GM18505 (cell line): ENCODE results near the gene CCND3.

Experiments used
- ATAC-seq: cut with Tn5 transposase; IDR thresholded peaks from one replicate; pipeline ENCODE4 v1.9.1; 2021; ENCODE audit not compliant: unreplicated experiment
- POLR2A ChIP-seq: IDR thresholded peaks from 4 replicates; pipeline ENCODE4 v1.6.1; 2011; ENCODE audit warnings: borderline replicate concordance; ENCODE audit not compliant: insufficient read depth, insufficient read length; ENCODE audit errors: extremely low read depth

The CCND3 gene

DNA sequence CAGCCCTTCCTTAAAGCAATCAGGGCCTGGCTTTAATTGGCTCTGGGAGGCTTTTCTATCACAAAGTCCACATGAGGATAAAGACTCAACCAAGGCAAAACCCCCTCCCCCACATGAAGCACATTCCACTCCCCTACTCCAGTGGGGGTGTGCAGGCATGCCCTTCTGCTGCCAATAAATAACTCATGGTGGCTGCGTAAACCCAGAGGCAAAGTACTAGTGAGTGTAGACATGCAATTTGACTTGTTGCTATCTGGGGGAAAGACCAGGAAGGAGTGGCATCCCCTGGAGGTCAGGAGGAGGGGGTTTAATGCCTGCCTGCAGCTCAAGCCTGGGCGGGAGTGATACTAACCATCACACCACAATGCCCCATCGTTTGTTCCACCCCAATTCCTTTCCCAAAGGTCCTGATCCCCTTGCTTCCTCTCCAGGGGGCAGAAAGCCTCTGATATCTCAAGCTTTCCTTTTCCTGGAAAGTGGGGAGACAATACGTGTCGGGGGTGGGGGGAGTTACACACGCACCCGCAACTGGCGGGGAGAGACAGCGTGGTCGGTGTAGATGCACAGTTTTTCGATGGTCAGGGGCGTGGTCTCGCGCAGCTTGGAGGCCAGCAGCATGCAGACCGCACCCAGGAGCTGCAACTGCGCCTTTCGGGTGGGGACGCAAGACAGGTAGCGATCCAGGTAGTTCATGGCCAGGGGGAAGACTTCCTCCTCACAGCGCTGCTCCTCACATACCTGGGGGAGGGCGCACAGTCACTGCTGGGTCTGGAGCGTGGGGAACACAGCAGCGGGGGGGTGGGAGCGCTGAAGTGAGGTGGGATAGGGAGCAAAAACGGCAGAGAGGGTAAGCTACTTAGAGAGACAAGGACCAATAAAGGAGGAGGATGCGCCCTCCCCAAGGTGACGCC is 1.5 kb downstream of the CCND3 start:
- ATAC-seq: no peak
- peak; percentile 1 for TF ChIP-seq POLR2A

- TF ChIP-seq POLR2A: no peak
- no peak for ATAC-seq
Observed at GRCh38 chr6:41939176-41939847, 2.3 kb downstream of the CCND3 start.

- no peak for TF ChIP-seq POLR2A
- ATAC-seq: no peak
Observed at GRCh38 chr6:41938590-41939175, 2.9 kb downstream of the CCND3 start.

GRCh38 chr6:41937861-41938574 is 3.6 kb downstream of the CCND3 start:
- ATAC-seq: no peak
- no peak for TF ChIP-seq POLR2A

DNA sequence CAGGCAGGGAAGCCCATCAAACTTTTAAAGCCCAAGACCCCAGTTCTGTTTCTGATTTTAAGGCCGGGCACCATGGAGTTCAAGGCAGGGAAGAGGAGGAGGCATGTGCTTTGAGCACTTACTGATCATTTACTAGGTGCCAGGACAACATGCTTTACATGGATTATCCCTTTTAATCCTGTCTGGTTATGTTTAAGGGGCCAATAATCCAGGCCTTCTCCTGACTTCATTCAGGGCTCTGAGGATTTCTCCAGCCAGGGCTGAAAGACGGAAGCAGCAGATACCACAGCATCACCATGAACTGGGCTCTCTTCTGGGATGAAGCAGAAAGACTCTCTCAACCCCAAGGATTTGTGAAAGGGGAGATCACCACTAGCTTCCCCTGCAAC is 4.1 kb downstream of the CCND3 start:
- no peak for TF ChIP-seq POLR2A
- ATAC-seq: no peak

GRCh38 chr6:41936073-41936837 is 5.4 kb downstream of the CCND3 start:
- TF ChIP-seq POLR2A: no peak
- peak; percentile 48 for ATAC-seq

DNA sequence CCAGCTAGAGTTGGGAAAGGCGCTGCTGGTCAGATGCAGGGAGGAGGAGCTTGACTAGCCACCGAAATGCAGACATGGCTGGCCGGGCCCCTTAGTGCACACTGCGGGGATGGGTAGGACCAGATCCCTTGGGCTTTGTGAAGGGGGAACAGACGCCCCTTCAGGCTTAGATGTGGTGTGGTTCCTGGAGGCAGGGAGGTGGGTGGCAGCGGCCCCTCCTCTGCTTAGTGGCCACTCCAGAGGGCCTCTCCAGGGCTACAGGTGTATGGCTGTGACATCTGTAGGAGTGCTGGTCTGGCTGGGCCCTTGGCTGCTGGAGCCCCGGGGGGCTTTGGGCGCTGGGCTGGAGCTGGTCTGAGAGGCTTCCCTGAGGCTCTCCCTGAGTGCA is 5.9 kb downstream of the CCND3 start:
- TF ChIP-seq POLR2A: no peak
- no peak for ATAC-seq

DNA sequence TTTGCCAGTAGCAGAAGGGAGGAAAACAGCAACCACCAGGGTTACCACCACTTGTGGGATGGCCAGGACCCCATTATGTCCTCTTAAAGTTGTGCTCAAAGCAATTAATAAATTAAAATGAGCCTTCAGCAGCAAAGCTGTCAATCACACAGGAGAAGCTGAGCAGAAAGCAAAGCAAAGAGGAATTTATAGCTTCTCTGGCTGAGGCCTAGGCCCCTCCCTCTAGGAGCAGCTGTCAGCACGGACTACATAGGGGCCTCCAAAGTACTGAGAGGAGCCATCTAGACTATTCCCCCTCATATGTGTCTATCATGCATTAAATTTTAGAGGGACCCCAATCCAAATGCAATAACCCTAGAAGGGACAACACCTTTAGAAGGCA is 6.4 kb downstream of the CCND3 start:
- ATAC-seq: no peak
- no peak for TF ChIP-seq POLR2A

DNA sequence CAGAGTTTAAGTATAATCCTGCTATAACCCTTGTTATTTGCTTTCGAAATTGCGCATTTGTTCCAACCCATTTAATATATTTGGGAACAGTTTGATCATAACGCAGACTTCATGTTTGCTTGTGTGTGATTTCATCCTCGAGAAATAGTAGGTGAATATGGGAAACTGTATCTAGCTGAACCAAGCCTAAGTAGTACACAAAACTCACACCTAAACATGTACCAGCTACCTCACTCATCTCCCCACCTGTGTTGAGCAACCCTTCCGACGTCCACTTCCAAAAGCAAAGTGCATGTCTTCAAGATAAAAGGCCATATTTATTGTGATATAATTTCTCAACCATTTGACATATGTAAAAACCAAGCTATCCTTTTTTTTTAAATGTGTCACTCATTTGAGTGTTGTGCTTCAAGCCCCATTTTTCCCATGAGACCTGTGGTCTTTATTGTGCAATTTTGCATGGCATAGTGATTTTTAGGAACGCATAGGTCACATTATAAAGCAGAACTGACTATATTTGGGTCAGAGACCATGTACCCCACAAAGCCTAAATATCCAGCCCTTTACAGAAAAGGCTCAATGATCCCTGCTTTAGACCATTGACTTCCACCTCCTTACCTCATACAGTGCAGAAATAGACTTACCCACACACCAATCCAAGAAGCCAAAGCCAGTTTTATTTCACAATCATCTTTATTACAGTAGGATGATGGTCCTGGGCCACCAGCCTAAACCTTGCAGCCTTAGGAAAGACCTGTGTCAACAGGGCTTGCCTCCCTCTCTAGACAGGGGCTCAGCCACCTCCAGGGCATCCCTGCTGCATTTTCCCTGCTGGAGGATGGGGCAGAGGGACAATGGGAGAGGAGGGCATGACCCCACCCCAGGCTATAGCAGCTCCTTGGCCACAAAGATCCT is 7.1 kb downstream of the CCND3 start:
- TF ChIP-seq POLR2A: no peak
- no peak for ATAC-seq

GRCh38 chr6:41932378-41932777 is 9.2 kb downstream of the CCND3 start:
- no peak for ATAC-seq
- no peak for TF ChIP-seq POLR2A

- no peak for TF ChIP-seq POLR2A
- no peak for ATAC-seq
Observed at GRCh38 chr6:41931792-41932191, 9.8 kb downstream of the CCND3 start.

GRCh38 chr6:41929924-41930323 is 11.7 kb downstream of the CCND3 start:
- ATAC-seq: no peak
- no peak for TF ChIP-seq POLR2A

GRCh38 chr6:41927253-41927652 is 14.4 kb downstream of the CCND3 start:
- no peak for ATAC-seq
- no peak for TF ChIP-seq POLR2A
